ENCODE data around the gene ASPG. TPM values are rescaled to one million over a fixed set of nuclear protein-coding genes. Genes with fewer than 3 reads are reported as not detected.
A peak's percentile ranks its signal among the peaks of the same experiment; 100 is the strongest.

Gene ASPG
- total and polyA plus RNA-seq, 2 experiments from 2014 or later: 5.9 to 20.3 TPM

DNA sequence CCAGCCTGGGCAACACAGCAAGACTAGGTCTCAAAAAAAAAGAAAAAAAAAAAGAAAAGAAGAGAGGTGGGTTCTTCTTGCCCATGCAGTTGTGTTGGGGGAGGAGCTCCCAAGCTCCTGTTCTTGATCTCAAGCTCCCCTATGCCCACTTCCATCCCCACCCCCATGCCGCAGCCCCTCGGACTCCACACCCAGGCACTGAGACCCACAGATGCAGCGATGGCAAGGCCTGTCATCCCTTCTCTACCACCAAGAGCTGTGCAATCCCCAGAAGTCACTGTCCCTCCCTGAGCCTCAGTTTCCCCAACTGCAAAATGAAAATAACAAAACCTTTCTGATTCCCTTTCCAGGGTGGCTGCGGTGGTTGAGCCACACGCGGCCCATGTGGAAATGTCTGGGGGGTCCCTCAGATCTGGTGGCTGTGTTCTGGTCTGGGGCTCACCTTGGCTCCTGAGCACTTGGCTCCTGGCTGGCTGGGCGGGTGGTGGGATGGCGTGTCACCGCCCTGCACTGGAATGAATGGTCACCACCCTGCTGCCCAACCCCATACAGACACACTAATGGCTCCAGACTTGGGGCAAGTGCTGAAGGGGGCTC lies 30.3 kb downstream of the ASPG start:
- no peak overlapping the region for H2AFZ ChIP-seq
- H3K9me3 ChIP-seq (ENCODE audit: low read depth): no peaks in the 10 kb centered on the region
- no peak overlapping the region for H3K4me3 ChIP-seq
- peaks cover 12% of the 10 kb centered on the region for H3K27me3 ChIP-seq
- peaks cover 15% of the 10 kb centered on the region for H3K4me1 ChIP-seq (ENCODE audit: insufficient read depth)
- 85% methylated on average over 9 of the region's 9 CpGs for WGBS (ENCODE audit: low lambda C conversion rate, missing lambda C conversion rate)
- no peaks in the 10 kb centered on the region for H3K79me2 ChIP-seq
- H3K4me2 ChIP-seq: peak overlapping the region; percentile 94
- no peaks in the 10 kb centered on the region for H3K36me3 ChIP-seq (replicated peaks; ENCODE audit: insufficient read depth, low read depth)
- no peaks in the 10 kb centered on the region for H3K9me2 ChIP-seq (replicated peaks; ENCODE audit: insufficient read depth)
- no peak for DNase-seq (ENCODE audit: low spot score)
- TF ChIP-seq, protein P1, sequence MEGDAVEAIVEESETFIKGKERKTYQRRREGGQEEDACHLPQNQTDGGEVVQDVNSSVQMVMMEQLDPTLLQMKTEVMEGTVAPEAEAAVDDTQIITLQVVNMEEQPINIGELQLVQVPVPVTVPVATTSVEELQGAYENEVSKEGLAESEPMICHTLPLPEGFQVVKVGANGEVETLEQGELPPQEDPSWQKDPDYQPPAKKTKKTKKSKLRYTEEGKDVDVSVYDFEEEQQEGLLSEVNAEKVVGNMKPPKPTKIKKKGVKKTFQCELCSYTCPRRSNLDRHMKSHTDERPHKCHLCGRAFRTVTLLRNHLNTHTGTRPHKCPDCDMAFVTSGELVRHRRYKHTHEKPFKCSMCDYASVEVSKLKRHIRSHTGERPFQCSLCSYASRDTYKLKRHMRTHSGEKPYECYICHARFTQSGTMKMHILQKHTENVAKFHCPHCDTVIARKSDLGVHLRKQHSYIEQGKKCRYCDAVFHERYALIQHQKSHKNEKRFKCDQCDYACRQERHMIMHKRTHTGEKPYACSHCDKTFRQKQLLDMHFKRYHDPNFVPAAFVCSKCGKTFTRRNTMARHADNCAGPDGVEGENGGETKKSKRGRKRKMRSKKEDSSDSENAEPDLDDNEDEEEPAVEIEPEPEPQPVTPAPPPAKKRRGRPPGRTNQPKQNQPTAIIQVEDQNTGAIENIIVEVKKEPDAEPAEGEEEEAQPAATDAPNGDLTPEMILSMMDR (IDR thresholded peaks at IDR 0.05; ENCODE audit: poor library complexity): no peak
- no peak for TF ChIP-seq EZH2 (IDR thresholded peaks at IDR 0.05; ENCODE audit: borderline replicate concordance)
- no peak for TF ChIP-seq EZH2phosphoT487 (IDR thresholded peaks at IDR 0.05; ENCODE audit: low read depth, severe bottlenecking, unreplicated experiment)
- peak overlapping the region; percentile 84 for H3K27ac ChIP-seq
- H4K20me1 ChIP-seq (ENCODE audit: insufficient read depth, poor library complexity, severe bottlenecking): no peaks in the 10 kb centered on the region

DNA sequence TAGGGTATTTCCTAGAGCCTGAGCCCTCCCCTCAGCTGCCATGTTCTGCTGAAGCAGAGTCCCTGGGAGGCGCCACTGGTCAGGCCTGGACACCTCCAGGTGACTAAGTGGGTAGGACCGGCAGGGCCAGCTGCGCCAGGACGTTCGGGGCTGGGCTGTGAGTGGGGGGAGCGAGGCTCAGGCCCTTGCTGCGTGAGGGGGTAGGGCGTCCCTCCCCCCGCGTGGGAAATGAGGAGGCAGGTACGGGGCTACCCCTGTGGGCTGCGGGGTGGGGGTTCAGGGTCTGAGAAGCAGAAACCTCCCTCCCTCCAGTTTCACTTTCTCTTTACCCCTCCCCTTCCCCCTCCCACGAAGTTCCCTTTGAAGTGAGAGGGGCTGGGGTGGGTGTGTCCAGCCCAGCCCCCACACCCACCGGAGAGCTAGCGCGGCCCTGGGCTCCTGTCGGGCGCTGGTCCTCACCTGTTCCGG lies 30.8 kb downstream of the ASPG start:
- Histone ChIP-seq H3K4me3 (peak overlapping the region; percentile 70), H3K27ac (peak overlapping the region; percentile 84), H3K9me2 (replicated peaks; ENCODE audit: insufficient read depth) (no peaks in the 10 kb centered on the region), H3K27me3 (peaks cover 14% of the 10 kb centered on the region), H3K4me2 (peak overlapping the region; percentile 94), H3K36me3 (replicated peaks; ENCODE audit: insufficient read depth, low read depth) (no peaks in the 10 kb centered on the region), H3K79me2 (no peaks in the 10 kb centered on the region), H2AFZ (peak overlapping the region; percentile 56), H4K20me1 (ENCODE audit: insufficient read depth, poor library complexity, severe bottlenecking) (no peaks in the 10 kb centered on the region), H3K9me3 (ENCODE audit: low read depth) (no peaks in the 10 kb centered on the region), H3K4me1 (ENCODE audit: insufficient read depth) (peaks cover 15% of the 10 kb centered on the region)
- TF ChIP-seq, protein P1 (IDR thresholded peaks at IDR 0.05; ENCODE audit: poor library complexity): no peak
- TF ChIP-seq EZH2phosphoT487 (IDR thresholded peaks at IDR 0.05; ENCODE audit: low read depth, severe bottlenecking, unreplicated experiment) (no peak), EZH2 (IDR thresholded peaks at IDR 0.05; ENCODE audit: borderline replicate concordance) (no peak)
- WGBS (ENCODE audit: low lambda C conversion rate, missing lambda C conversion rate): 27% methylated on average over 15 of the region's 19 CpGs
- DNase-seq (ENCODE audit: low spot score): peak; percentile 54

DNA sequence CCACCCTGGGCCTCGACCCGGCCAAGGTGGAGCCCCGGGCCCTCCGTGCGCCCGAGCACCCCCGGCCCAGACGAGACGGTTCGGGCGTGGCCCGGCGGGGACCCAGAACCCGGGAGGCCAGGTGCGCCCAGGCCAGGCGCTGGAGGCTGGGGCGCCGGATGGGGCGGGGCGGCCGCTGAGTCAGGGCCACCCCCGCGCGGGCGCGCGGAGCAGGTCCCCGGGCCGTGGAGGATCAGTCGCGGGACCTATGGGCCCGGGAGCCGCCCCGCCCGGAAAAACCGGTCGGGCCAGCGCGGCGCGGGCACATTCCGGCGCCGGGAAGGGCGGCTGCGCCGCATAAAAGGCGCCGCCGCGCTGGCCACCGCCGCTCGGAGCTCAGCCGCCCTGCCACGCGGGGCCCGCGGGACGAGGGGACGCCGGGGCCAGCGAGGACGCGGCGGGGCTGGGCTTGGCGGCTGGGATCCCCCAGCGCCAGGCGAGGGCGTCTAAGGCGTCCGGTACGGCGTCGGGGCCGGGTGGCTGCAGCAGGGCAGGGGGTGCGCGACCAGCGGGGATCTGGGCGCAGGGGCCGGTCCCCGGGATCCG lies 31.3 kb downstream of the ASPG start:
- Histone ChIP-seq H3K4me2 (peak overlapping the region; percentile 94), H3K9me3 (ENCODE audit: low read depth) (no peaks in the 10 kb centered on the region), H3K9me2 (replicated peaks; ENCODE audit: insufficient read depth) (no peaks in the 10 kb centered on the region), H2AFZ (peak overlapping the region; percentile 56), H3K79me2 (no peaks in the 10 kb centered on the region), H3K27ac (peak overlapping the region; percentile 84), H3K4me3 (peak overlapping the region; percentile 70), H3K36me3 (replicated peaks; ENCODE audit: insufficient read depth, low read depth) (no peaks in the 10 kb centered on the region), H3K4me1 (ENCODE audit: insufficient read depth) (peaks cover 15% of the 10 kb centered on the region), H4K20me1 (ENCODE audit: insufficient read depth, poor library complexity, severe bottlenecking) (no peaks in the 10 kb centered on the region), H3K27me3 (peaks cover 18% of the 10 kb centered on the region)
- 1% methylated on average over 48 of the region's 83 CpGs for WGBS (ENCODE audit: low lambda C conversion rate, missing lambda C conversion rate)
- no peak for TF ChIP-seq EZH2phosphoT487 (IDR thresholded peaks at IDR 0.05; ENCODE audit: low read depth, severe bottlenecking, unreplicated experiment)
- TF ChIP-seq, protein P1 (IDR thresholded peaks at IDR 0.05; ENCODE audit: poor library complexity): no peak
- no peak for TF ChIP-seq EZH2 (IDR thresholded peaks at IDR 0.05; ENCODE audit: borderline replicate concordance)
- DNase-seq (ENCODE audit: low spot score): peak; percentile 86

All from hepatocyte (in vitro differentiated cells).